Muscle layer of duodenum (tissue), 2 donors: ENCODE measurements around the gene PANK3.

Experiments used
- H3K27ac ChIP-seq: one replicate; pipeline ENCODE4 v1.7.0; 2013; ENCODE audit warnings: mild to moderate bottlenecking, low read length
- H3K27me3 ChIP-seq: one replicate; pipeline ENCODE4 v1.7.0; 2013; ENCODE audit warnings: low read depth, mild to moderate bottlenecking, control low read depth, low read length
- H3K36me3 ChIP-seq, 2 donors: one replicate each; pipeline ENCODE4 v1.7.0; 2013; ENCODE audit warnings: low read length in 2 of 2, control low read depth in 1 of 2, mild to moderate bottlenecking in 1 of 2; ENCODE audit not compliant: insufficient read depth in 2 of 2, control insufficient read depth in 1 of 2
- H3K4me1 ChIP-seq, 2 donors: one replicate each; pipeline ENCODE4 v1.7.0; 2013; ENCODE audit warnings: low read length in 2 of 2, mild to moderate bottlenecking in 2 of 2, control low read depth in 1 of 2, moderate library complexity in 1 of 2; ENCODE audit not compliant: insufficient read depth in 2 of 2, control insufficient read depth in 1 of 2
- H3K4me3 ChIP-seq, 2 donors: one replicate each; pipeline ENCODE4 v1.7.0; 2013; ENCODE audit warnings: low read length in 2 of 2, low read depth in 1 of 2, mild to moderate bottlenecking in 1 of 2
- H3K9me3 ChIP-seq, 2 donors: one replicate each; pipeline ENCODE4 v1.7.0; 2013; ENCODE audit warnings: low read length in 2 of 2, control low read depth in 1 of 2, mild to moderate bottlenecking in 1 of 2; ENCODE audit not compliant: control insufficient read depth in 1 of 2
- donor health status: healthy.

Gene PANK3

DNA sequence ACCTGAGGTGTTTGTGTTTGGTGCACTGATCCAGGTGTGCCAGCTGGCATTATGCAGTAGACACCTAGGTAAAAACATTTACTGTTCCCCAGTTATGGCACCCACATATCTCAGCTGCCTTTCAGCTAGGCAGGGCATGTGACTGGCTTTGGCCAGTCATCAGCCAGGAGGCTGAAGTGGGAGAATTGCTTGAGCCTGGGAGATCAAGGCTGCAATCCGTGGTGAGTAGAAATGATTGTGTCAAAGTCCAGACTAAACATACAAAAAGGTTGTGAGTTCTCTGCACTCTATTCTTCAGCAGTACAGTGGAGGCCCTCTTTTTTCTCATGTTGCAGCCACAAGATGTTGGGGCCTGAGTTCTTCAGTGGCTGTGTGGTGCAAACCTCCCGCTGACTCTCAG, 53.3 kb downstream of the PANK3 start:
- Histone ChIP-seq H3K4me1 (peaks cover 0 to 4% of the 10 kb centered on the region in 2 donors), H3K9me3 (no peaks in the 10 kb centered on the region), H3K27ac (no peak overlapping the region), H3K4me3 (no peak overlapping the region), H3K36me3 (peaks cover 0 to 9% of the 10 kb centered on the region in 2 donors), H3K27me3 (peaks cover 12% of the 10 kb centered on the region)

DNA sequence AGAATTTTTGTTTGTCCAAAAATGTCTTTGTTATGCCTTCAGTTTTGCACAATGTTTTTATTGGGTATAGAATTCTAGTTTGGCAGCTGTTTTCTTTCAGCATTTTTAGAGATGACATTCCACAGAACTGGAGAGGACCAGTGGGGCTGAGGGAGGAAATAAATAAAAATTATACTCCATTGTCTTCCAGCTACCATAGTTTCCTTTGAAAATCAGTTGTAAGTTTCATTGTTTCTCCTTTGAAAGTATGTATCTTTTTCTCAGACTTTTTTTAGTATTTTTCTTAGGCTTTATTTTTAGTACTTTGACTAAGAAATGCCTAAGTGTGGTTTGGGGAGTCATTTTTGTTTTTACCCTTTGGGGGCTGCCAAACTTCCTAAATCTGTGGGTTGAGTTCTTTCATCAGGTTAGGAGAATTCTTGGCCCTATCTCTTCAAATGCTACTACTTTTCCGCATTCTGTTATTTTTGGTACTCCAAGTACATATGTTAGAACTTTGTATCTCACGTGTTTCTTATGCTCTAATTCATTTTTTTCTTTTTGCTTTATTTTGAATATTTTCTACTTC, 65.2 kb downstream of the PANK3 start:
- Histone ChIP-seq H3K4me3 (no peak overlapping the region), H3K27ac (no peak overlapping the region), H3K36me3 (peaks cover 74 to 91% of the 10 kb centered on the region in 2 donors), H3K4me1 (no peaks in the 10 kb centered on the region), H3K27me3 (no peaks in the 10 kb centered on the region), H3K9me3 (peaks cover 6 to 8% of the 10 kb centered on the region in 2 donors)

GRCh38 chr5:168502563-168503237, 76.5 kb downstream of the PANK3 start:
- no peaks in the 10 kb centered on the region for H3K4me1 ChIP-seq
- H3K27me3 ChIP-seq = no peaks in the 10 kb centered on the region
- H3K36me3 ChIP-seq = peaks cover 45 to 50% of the 10 kb centered on the region in 2 donors
- H3K9me3 ChIP-seq = no peaks in the 10 kb centered on the region
- no peak overlapping the region for H3K27ac ChIP-seq
- H3K4me3 ChIP-seq = no peak overlapping the region
